Measurements from ENCODE around the gene FNDC3B. TPM values are rescaled to one million over a fixed set of nuclear protein-coding genes. Genes with fewer than 3 reads are reported as not detected.
A peak's percentile ranks its signal among the peaks of the same experiment; 100 is the strongest.

Gene FNDC3B
- total RNA-seq, 1 donor from 2014 or later: 66.9 TPM

- peak; percentile 25 for DNase-seq (ENCODE audit: low read depth)
Observed at GRCh38 chr3:172052405-172052804, 13.0 kb downstream of the FNDC3B start.

- DNase-seq (ENCODE audit: low read depth): no peak
Observed at GRCh38 chr3:172054115-172054764, 14.9 kb downstream of the FNDC3B start.

DNA sequence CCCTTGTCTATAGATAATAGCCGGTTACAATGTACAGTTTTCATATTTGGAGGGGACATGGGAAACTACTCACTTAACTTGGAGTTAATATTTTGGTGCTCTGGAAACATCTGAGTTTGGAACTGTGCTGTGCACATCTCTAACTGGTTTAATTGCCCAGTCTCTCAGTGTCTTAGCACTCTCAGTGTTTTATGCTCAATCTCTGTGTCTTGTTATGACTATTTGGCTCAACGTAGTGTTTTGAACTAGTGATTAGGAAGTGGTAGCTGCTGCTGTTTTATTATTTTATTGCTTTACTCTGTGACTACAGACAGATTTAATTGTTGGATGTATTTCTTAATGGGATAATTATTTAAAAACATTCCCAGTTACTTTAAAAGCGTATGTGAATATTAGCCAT, 17.0 kb downstream of the FNDC3B start:
- no peak for DNase-seq (ENCODE audit: low read depth)

GRCh38 chr3:172057059-172057458, 17.7 kb downstream of the FNDC3B start:
- DNase-seq (ENCODE audit: low read depth): no peak

DNA sequence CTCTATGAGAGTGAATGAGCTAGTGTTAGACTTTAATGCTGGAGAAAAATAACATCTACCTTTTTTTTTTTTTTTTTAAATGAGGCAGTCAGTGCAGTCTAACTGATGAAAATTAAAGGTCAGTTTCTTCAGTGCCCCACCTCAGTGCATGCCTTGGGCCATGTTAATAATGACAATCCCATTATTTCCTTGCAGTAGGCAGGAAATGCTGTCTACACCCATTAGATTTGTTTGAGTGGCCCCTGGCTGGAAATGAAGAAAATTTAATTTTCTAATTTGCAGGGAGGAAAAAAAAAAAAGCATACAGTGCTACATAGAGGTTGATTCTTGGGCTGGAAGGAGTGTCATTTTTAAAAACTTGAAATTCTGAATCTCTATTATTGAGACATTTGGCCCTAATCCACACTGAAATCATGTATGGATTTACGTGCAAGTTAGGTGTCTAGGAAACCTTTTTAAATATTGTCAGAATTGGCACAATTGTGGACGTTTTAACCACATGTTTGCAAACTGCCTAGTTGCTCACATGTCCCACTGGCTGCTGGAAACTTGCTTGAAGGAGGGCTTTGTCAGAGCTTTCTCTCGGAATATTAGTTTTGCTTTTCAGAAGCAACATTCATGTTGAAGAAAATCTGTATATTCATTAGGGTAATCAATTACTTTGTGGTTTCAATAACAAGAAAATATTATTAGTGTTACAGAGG, 18.4 kb downstream of the FNDC3B start:
- DNase-seq (ENCODE audit: low read depth): no peak

GRCh38 chr3:172059532-172059931, 20.2 kb downstream of the FNDC3B start:
- no peak for DNase-seq (ENCODE audit: low read depth)

DNA sequence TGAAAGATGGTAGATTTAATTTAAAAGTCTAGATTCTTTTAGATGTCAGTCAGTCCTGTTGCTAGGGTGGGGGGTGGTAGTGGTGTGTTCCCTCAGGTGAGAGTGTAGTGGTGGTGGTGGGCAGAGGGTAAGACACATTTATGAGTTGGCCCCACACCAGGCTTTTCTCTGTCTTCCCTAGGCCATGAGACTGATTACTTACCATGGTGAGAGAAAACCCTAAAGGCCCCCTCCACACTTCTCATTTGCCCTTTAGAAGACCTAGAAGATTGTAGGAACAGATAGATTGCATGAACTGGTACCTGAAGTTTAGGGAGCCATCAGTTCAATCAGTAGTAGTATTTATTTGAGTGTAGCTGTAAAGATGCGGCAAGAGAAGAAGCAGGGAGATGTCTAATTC, 20.9 kb downstream of the FNDC3B start:
- DNase-seq (ENCODE audit: low read depth): no peak

- DNase-seq (ENCODE audit: low read depth): no peak
Observed at GRCh38 chr3:172061724-172062184, 22.4 kb downstream of the FNDC3B start.

DNA sequence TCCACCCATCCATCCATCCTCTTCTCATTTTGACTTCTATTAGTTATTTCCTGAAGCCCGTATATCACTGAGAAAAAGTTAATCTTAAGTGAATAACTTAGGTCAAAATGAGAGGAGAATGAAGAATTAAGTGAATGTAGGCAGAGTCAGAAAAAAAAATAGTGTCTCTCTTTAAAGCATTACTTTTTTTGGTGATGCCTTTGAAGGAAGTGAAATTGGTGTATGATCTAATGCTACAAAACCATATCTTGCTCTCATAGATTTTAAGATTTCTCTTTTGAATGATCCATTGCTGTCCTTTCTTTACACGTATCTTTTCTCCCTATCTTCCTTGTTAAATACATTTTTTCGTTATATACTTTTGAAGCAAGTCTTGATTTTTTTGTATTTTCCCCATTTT, 23.4 kb downstream of the FNDC3B start:
- no peak for DNase-seq (ENCODE audit: low read depth)

DNA sequence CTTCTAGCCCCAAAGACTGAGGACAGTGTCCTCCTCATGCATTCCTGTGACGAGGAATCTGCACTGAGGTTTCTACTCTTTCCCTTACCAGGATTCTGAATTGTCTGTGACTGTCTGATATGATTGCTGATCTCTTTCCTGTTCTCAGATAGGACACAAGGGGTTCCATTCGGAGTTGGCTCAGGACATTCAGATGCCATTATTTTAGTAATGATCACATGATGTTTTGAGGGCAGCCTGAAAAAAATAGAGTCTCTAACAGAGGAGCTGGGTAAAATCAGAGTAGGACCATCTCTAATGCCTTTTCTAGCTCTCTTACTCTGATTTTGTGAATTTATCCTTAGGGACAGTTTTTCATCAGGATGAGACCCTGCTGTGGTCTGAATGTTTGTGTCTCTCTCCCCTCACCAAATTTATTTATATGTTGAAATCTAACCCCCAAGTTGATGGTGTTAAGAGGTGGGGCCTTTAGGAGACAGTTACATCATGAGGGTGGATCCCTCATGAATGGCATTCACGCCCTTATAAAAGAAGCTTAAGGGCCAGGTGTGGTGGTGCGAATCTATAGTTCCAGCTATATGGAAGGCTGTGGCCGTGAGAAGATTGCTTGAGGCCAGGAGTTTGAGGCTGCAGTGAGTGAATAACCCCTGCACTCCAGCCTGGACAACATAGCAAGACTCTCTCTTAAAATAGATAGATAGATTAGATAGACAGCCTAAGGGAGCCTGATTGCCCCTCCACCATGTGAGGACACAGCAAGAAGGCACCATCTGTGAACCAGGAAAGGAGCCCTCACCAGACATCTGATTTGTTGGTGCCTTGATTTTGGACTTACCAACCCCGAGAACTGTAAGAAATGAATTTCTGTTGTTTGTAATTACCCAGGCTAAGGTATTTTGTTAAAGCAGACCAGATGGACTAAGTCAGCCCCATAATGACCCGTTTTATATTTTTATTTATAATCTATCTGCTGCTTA, 24.4 kb downstream of the FNDC3B start:
- DNase-seq (ENCODE audit: low read depth): no peak

GRCh38 chr3:172065527-172065926, 26.1 kb downstream of the FNDC3B start:
- DNase-seq (ENCODE audit: low read depth): peak; percentile 30

DNA sequence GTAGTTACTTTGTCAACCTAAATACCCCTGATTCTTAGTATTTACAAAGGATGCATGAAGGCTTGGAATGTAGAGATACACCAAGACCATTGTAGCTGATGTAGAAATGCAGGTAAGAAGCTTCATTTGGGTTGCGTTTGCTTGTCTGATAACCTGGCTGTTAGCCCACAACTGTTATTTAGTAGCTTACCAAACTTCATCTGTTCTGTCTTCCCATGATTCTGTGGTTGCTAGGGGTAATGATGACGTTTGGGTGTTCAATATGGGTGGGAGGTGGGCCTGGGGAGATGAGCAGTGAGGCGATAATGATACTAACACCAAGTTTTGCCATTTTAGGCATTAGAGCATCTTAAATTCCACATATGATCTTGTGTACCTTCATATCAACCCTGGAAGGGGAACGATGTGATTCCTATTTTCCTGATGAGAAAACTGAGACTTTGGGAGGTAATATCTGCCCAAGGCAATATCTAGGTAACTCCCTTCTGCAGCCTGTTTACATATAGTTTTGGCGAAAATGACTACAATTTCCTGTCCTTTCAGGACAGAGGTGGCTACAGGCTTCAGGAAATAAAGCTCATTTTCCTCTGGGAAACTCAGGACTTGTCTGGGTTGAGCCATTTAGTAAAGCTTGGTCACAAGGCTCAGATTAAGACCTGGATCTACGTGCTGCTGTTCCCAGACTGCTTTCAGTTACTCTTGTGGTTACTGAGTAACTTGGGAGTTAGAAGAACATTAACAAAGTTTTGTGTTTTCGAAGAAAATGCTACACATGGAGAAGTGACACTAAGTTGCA, 26.8 kb downstream of the FNDC3B start:
- DNase-seq (ENCODE audit: low read depth): peak; percentile 39

- no peak for DNase-seq (ENCODE audit: low read depth)
Observed at GRCh38 chr3:172066880-172067796, 27.8 kb downstream of the FNDC3B start.

DNA sequence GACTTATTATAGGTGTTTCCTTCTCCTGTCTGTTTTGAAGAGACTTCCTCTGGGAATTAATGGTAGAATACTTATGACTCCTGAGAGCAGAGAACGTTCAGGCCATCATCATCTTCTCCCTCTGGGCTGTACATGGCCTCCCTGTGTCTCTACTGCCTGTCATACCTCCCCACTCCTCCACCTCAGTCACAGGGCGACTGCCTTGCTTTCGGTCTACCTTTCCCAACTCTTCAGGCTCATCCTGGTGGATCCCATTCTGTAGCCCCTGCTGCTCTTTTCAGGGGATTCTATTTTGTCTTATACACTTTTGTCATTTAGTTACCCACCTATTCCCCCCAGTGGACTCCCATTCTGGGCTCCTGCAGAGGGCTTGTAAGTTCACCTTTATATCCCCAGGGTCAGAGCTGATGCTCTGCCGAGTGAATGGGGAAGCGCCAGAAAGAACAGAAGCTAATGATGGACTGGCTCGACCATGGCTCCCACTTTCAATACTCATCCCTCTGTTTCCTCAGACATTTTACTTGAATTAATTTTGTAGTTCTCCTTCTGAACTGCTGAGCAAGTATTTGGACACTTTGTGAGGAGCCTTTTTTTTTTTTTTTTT, 28.6 kb downstream of the FNDC3B start:
- DNase-seq (ENCODE audit: low read depth): no peak

DNA sequence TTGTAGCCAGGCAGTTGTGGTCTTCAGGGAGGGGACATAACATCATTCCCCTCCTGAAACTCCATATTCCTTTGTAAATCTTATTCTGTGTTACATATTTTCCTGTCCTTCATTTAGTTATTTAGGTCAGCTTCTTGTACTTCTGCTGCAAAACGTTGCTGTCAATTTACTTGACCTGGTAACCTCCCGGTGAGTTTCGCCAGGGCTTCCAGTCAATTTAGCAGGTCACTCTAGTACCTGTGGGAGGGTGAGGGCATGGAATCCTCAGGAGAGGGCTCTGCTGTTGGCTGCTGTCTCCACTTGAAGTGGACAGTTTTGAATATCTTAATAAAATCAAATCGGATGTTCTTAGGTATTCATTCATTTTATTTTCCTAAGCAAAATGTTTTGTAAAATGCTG, 29.6 kb downstream of the FNDC3B start:
- DNase-seq (ENCODE audit: low read depth): no peak

DNA sequence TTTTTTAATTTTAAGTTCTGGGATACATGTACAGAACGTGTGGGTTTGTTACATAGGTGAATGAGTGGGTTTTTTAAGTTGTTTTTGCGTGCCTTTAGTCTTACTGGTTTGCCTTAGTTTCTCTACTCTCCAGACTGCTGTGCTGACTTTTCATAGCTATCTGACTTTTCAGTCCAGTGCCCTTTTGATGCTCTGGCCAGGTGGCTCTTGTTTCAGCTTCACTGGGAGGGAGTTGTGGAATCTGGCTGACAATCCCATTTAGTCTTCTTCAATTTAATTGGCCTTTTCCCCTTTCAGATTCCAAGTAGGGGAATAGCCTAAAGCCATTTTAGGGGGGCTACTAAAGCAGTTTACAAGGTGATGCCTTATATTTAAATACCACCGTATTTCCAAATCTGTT, 30.1 kb downstream of the FNDC3B start:
- no peak for DNase-seq (ENCODE audit: low read depth)

- no peak for DNase-seq (ENCODE audit: low read depth)
Observed at GRCh38 chr3:172070269-172070668, 30.9 kb downstream of the FNDC3B start.

DNA sequence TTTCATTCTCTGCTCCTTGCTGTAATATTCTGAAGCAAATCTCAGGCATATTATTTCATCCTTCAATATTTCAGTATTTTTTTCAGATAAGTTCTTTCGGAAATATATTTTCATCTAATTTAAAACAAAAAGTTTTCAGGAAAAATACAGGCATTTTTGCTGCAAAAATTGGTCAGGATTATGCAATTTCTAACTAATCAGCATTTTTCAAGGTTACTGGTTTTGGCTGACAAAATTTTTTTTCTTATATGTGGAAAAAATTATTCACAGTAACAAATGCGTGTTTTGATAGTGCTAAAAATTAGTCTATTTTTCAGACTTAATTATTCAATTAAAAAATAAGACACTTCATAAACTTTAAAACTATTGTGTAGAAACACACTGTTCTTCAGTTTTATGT, 31.4 kb downstream of the FNDC3B start:
- DNase-seq (ENCODE audit: low read depth): no peak

GRCh38 chr3:172071780-172072330, 32.5 kb downstream of the FNDC3B start:
- DNase-seq (ENCODE audit: low read depth): no peak

All from myocyte (in vitro differentiated cells).